ENCODE measurements around the gene F2RL2.

F2RL2 gene

GRCh38 chr5:76657091-76657490 is 33.9 kb upstream of the F2RL2 start:
- no peak for DNase-seq
- Histone ChIP-seq H2AFZ (ENCODE audit: low read length) (no peak overlapping the region), H3K4me1 (ENCODE audit: low read length) (no peaks in the 10 kb centered on the region), H3K79me2 (ENCODE audit: low read length) (no peaks in the 10 kb centered on the region), H3K9ac (ENCODE audit: low read length) (no peak overlapping the region), H3K9me2 (replicated peaks; ENCODE audit: insufficient read depth, low read length) (no peaks in the 10 kb centered on the region), H4K20me1 (ENCODE audit: insufficient read depth, low read length) (no peaks in the 10 kb centered on the region), H3K27ac (ENCODE audit: low read length) (no peak overlapping the region), H3K9me3 (replicated peaks; ENCODE audit: insufficient read depth, low read length) (no peaks in the 10 kb centered on the region), H3F3A (ENCODE audit: insufficient read depth, low read length) (no peaks in the 10 kb centered on the region), H3K4me2 (ENCODE audit: low read depth, low read length) (no peak overlapping the region), H3K36me3 (replicated peaks; ENCODE audit: insufficient read depth, low read length) (peaks cover under 1% of the 10 kb centered on the region), H3K27me3 (replicated peaks; ENCODE audit: insufficient read depth, low read length) (no peaks in the 10 kb centered on the region), H3K4me3 (ENCODE audit: low read length) (no peak overlapping the region)
- TF ChIP-seq EZH2phosphoT487 (IDR thresholded peaks at IDR 0.05; ENCODE audit: low read length) (no peak), EZH2 (optimal IDR thresholded peaks at IDR 0.05; ENCODE audit: low read depth, low read length) (no peak)
- TF ChIP-seq, protein P1, sequence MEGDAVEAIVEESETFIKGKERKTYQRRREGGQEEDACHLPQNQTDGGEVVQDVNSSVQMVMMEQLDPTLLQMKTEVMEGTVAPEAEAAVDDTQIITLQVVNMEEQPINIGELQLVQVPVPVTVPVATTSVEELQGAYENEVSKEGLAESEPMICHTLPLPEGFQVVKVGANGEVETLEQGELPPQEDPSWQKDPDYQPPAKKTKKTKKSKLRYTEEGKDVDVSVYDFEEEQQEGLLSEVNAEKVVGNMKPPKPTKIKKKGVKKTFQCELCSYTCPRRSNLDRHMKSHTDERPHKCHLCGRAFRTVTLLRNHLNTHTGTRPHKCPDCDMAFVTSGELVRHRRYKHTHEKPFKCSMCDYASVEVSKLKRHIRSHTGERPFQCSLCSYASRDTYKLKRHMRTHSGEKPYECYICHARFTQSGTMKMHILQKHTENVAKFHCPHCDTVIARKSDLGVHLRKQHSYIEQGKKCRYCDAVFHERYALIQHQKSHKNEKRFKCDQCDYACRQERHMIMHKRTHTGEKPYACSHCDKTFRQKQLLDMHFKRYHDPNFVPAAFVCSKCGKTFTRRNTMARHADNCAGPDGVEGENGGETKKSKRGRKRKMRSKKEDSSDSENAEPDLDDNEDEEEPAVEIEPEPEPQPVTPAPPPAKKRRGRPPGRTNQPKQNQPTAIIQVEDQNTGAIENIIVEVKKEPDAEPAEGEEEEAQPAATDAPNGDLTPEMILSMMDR (IDR thresholded peaks at IDR 0.05; ENCODE audit: low read length): no peak

GRCh38 chr5:76652809-76653414 is 29.7 kb upstream of the F2RL2 start:
- no peak for DNase-seq
- Histone ChIP-seq H3K9ac (ENCODE audit: low read length) (no peak overlapping the region), H3K4me2 (ENCODE audit: low read depth, low read length) (no peak overlapping the region), H3F3A (ENCODE audit: insufficient read depth, low read length) (no peaks in the 10 kb centered on the region), H3K36me3 (replicated peaks; ENCODE audit: insufficient read depth, low read length) (peaks cover 19% of the 10 kb centered on the region), H3K9me3 (replicated peaks; ENCODE audit: insufficient read depth, low read length) (no peaks in the 10 kb centered on the region), H3K27me3 (replicated peaks; ENCODE audit: insufficient read depth, low read length) (no peaks in the 10 kb centered on the region), H2AFZ (ENCODE audit: low read length) (no peak overlapping the region), H3K4me3 (ENCODE audit: low read length) (no peak overlapping the region), H3K27ac (ENCODE audit: low read length) (no peak overlapping the region), H3K79me2 (ENCODE audit: low read length) (no peaks in the 10 kb centered on the region), H3K4me1 (ENCODE audit: low read length) (no peaks in the 10 kb centered on the region), H4K20me1 (ENCODE audit: insufficient read depth, low read length) (no peaks in the 10 kb centered on the region), H3K9me2 (replicated peaks; ENCODE audit: insufficient read depth, low read length) (no peaks in the 10 kb centered on the region)
- TF ChIP-seq, protein P1 (IDR thresholded peaks at IDR 0.05; ENCODE audit: low read length): no peak
- TF ChIP-seq EZH2 (optimal IDR thresholded peaks at IDR 0.05; ENCODE audit: low read depth, low read length) (no peak), EZH2phosphoT487 (IDR thresholded peaks at IDR 0.05; ENCODE audit: low read length) (no peak)

DNA sequence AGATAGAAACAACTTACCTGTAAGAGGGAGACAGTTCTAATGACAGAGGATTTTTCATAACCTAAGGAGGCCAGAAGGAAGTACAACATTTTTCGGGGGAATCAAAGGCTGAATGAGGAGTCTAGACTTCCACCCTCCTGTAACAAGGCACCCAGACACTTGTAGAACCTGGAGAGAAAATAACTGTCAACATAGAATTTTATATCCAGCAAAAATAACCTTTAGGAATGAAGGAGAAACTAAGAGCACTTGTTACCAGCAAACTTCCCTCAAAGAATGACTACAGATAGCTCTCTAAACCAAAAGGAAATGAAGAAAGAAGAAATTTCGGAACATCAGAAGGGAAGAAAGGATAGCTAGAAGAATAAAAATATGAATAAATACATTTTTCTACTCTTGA is 25.9 kb upstream of the F2RL2 start:
- H3K27me3 ChIP-seq (replicated peaks; ENCODE audit: insufficient read depth, low read length): no peaks in the 10 kb centered on the region
- H4K20me1 ChIP-seq (ENCODE audit: insufficient read depth, low read length): no peaks in the 10 kb centered on the region
- no peak for DNase-seq
- no peak overlapping the region for H3K4me2 ChIP-seq (ENCODE audit: low read depth, low read length)
- no peak overlapping the region for H3K9ac ChIP-seq (ENCODE audit: low read length)
- no peaks in the 10 kb centered on the region for H3K79me2 ChIP-seq (ENCODE audit: low read length)
- H2AFZ ChIP-seq (ENCODE audit: low read length): no peak overlapping the region
- H3K9me3 ChIP-seq (replicated peaks; ENCODE audit: insufficient read depth, low read length): no peaks in the 10 kb centered on the region
- no peak overlapping the region for H3K4me3 ChIP-seq (ENCODE audit: low read length)
- TF ChIP-seq EZH2 (optimal IDR thresholded peaks at IDR 0.05; ENCODE audit: low read depth, low read length) (no peak), EZH2phosphoT487 (IDR thresholded peaks at IDR 0.05; ENCODE audit: low read length) (no peak)
- TF ChIP-seq, protein P1 (IDR thresholded peaks at IDR 0.05; ENCODE audit: low read length): no peak
- H3F3A ChIP-seq (ENCODE audit: insufficient read depth, low read length): no peaks in the 10 kb centered on the region
- no peaks in the 10 kb centered on the region for H3K9me2 ChIP-seq (replicated peaks; ENCODE audit: insufficient read depth, low read length)
- H3K36me3 ChIP-seq (replicated peaks; ENCODE audit: insufficient read depth, low read length): peaks cover 19% of the 10 kb centered on the region; the same call in 1 of the 2 replicates
- H3K27ac ChIP-seq (ENCODE audit: low read length): no peak overlapping the region
- H3K4me1 ChIP-seq (ENCODE audit: low read length): no peaks in the 10 kb centered on the region

Data from MM.1S (cell line).